HCT116 (cell line): Measurements from ENCODE around the gene MUTYH. TPM values are rescaled to one million over a fixed set of nuclear protein-coding genes. Genes with fewer than 3 reads are reported as not detected.

Experiments
- ATAC-seq: fragments of 200-7000 bp; cut with Tn5 transposase; 2 replicates; pipeline ENCODE4 v1.9.1; 2020; ENCODE audit warnings: mild to moderate bottlenecking, moderate library complexity
- BruUV-seq: library from RNA; stranded (reverse); fragments of 400-500 nt; replicated peaks from 2 replicates; lab custom pipeline; 2021; lab: Mats Ljungman, UMichigan
- CTCF ChIA-PET: fragments of 300-600 bp; sonication (Branson Sonifier 250); formaldehyde crosslinking; loops from one replicate; lab custom pipeline; 2021; ENCODE audit warnings: antibody characterized with exemption; lab: Charles Lee
- POLR2A ChIA-PET: fragments of 300-600, 350-600 bp; sonication (Branson Sonifier 250); formaldehyde crosslinking; loops from one replicate; lab custom pipeline; 2021; ENCODE audit warnings: antibody characterized with exemption; lab: Charles Lee
- RAD21 ChIA-PET, 2 experiments: fragments of 300-600 bp; sonication (Branson Sonifier 250); formaldehyde crosslinking; loops; one replicate each; lab custom pipeline; 2023; ENCODE audit warnings: low total read pairs in 2 of 2; ENCODE audit not compliant: uncharacterized antibody in 2 of 2, unreplicated experiment in 2 of 2, low non-redundant PET in 1 of 2; lab: Charles Lee
- DNase-seq: peaks from one replicate; pipeline ENCODE4 v3.0.0-alpha.2; 2010; ENCODE audit warnings: low read depth, low spot score
- H2AFZ ChIP-seq: fragments of 200-600 bp; shearing (Covaris generic), sonication (generic); 2 replicates; pipeline ENCODE4 v1.6.1; 2017; ENCODE audit warnings: low read depth, mixed run types, mixed read lengths, antibody characterized with exemption, low read length; ENCODE audit not compliant: poor library complexity, severe bottlenecking
- H3K27ac ChIP-seq: 2 replicates; pipeline ENCODE4 v1.5.1; 2012; ENCODE audit warnings: low read depth, low read length
- H3K27me3 ChIP-seq: fragments of 200-600 bp; sonication (generic); 2 replicates; pipeline ENCODE4 v1.6.1; 2016; ENCODE audit warnings: mixed run types, low read length, mixed read lengths; ENCODE audit not compliant: insufficient read depth
- H3K36me3 ChIP-seq, 2 experiments: fragments of 200-500 bp in 1 of 2; fragments of 200-600 bp in 1 of 2; sonication (Bioruptor generic) in 1 of 2; sonication (generic) in 1 of 2; 2 replicates each; pipeline versions ENCODE4 v1.5.1 to v1.6.1; 2014 to 2016; ENCODE audit warnings: low read length in 2 of 2, inconsistent platforms in 1 of 2, mixed read lengths in 1 of 2, mixed run types in 1 of 2; ENCODE audit not compliant: insufficient read depth in 2 of 2, control insufficient read depth in 1 of 2
- H3K4me1 ChIP-seq, 2 experiments: fragments of 200-600 bp in 1 of 2; sonication (generic) in 1 of 2; 2 replicates each; pipeline versions ENCODE4 v1.5.1 to v1.6.1; 2012 to 2017; ENCODE audit warnings: low read length in 2 of 2, inconsistent platforms in 1 of 2, mild to moderate bottlenecking in 1 of 2, mixed read lengths in 1 of 2, mixed run types in 1 of 2, moderate library complexity in 1 of 2; ENCODE audit not compliant: insufficient read depth in 2 of 2, control insufficient read depth in 1 of 2
- H3K4me2 ChIP-seq: fragments of 200-600 bp; sonication (generic); 2 replicates; pipeline ENCODE4 v1.6.1; 2017; ENCODE audit warnings: mixed run types, low read length, mixed read lengths
- H3K4me3 ChIP-seq, 2 experiments: fragments of 200-600 bp in 1 of 2; sonication (generic) in 1 of 2; replicated peaks in 1 of 2; 2 replicates each; pipeline ENCODE4 v1.5.1; 2011 to 2016; ENCODE audit warnings: low read length in 2 of 2, control low read depth in 1 of 2, low read depth in 1 of 2, mild to moderate bottlenecking in 1 of 2, mixed read lengths in 1 of 2, mixed run types in 1 of 2
- H3K79me2 ChIP-seq: fragments of 200-600 bp; sonication (generic); 2 replicates; pipeline ENCODE4 v1.6.1; 2017; ENCODE audit warnings: mild to moderate bottlenecking, mixed run types, low read length, moderate library complexity, mixed read lengths; ENCODE audit not compliant: insufficient read depth
- H3K9ac ChIP-seq: fragments of 200-600 bp; sonication (generic); 2 replicates; pipeline ENCODE4 v1.6.1; 2016; ENCODE audit warnings: low read length, mixed read lengths
- H3K9me2 ChIP-seq: fragments of 200-600 bp; sonication (generic), shearing (Covaris generic); 2 replicates; pipeline ENCODE4 v1.6.1; 2017; ENCODE audit warnings: mixed run types, mild to moderate bottlenecking, moderate library complexity; ENCODE audit not compliant: insufficient read depth
- H3K9me3 ChIP-seq, 2 experiments: fragments of 200-500 bp in 1 of 2; fragments of 200-600 bp in 1 of 2; sonication (Bioruptor generic) in 1 of 2; sonication (generic) in 1 of 2; 2 replicates each; pipeline ENCODE4 v1.6.1; 2014 to 2017; ENCODE audit warnings: low read length in 2 of 2, mixed read lengths in 2 of 2, inconsistent platforms in 1 of 2, low read depth in 1 of 2, mild to moderate bottlenecking in 1 of 2, mixed run types in 1 of 2, moderate library complexity in 1 of 2; ENCODE audit not compliant: control insufficient read depth in 1 of 2, insufficient read depth in 1 of 2
- H4K20me1 ChIP-seq: fragments of 200-600 bp; sonication (generic), shearing (Covaris generic); 2 replicates; pipeline ENCODE4 v1.6.1; 2017; ENCODE audit warnings: mixed run types, mild to moderate bottlenecking, moderate library complexity; ENCODE audit not compliant: insufficient read depth
- CEBPB ChIP-seq: IDR thresholded peaks from 2 replicates; pipeline ENCODE4 v1.6.1; 2012; ENCODE audit warnings: low read depth
- EZH2 ChIP-seq: fragments of 200-600 bp; sonication (generic); IDR thresholded peaks from 2 replicates; pipeline ENCODE4 v1.6.1; 2017; ENCODE audit warnings: antibody characterized with exemption, mixed run types
- EZH2phosphoT487 ChIP-seq: fragments of 200-600 bp; IDR thresholded peaks from 2 replicates; pipeline ENCODE4 v1.6.1; 2018; ENCODE audit warnings: antibody characterized with exemption, borderline replicate concordance
- FOSL1 ChIP-seq: IDR thresholded peaks from 2 replicates; pipeline ENCODE4 v1.6.1; 2012; ENCODE audit warnings: low read depth
- JUND ChIP-seq: IDR thresholded peaks from 2 replicates; pipeline ENCODE4 v1.6.1; 2012
- POLR2A ChIP-seq: IDR thresholded peaks from 2 replicates; pipeline ENCODE4 v1.7.0; 2011; ENCODE audit warnings: borderline replicate concordance; ENCODE audit not compliant: insufficient read depth, insufficient read length; ENCODE audit errors: extremely low read depth
- POLR2AphosphoS5 ChIP-seq: IDR thresholded peaks from 2 replicates; pipeline ENCODE4 v1.6.1; 2011; ENCODE audit warnings: mild to moderate bottlenecking, low read depth, low read length, moderate library complexity
- RAD21 ChIP-seq: IDR thresholded peaks from 2 replicates; pipeline ENCODE4 v1.6.1; 2012; ENCODE audit warnings: low read depth, mild to moderate bottlenecking
- REST ChIP-seq: IDR thresholded peaks from 2 replicates; pipeline ENCODE4 v1.6.1; 2012; ENCODE audit warnings: low read depth
- SIN3A ChIP-seq: IDR thresholded peaks from 2 replicates; pipeline ENCODE4 v1.6.1; 2012; ENCODE audit warnings: low read depth
- TCF7L2 ChIP-seq: IDR thresholded peaks from 2 replicates; pipeline ENCODE4 v1.7.0; 2011; ENCODE audit warnings: borderline replicate concordance, inconsistent platforms; ENCODE audit not compliant: insufficient read depth, insufficient read length; ENCODE audit errors: extremely low read depth
- ZFX ChIP-seq: fragments of 450-650 bp; IDR thresholded peaks from 2 replicates; pipeline ENCODE4 v1.6.1; 2017
- intact Hi-C: fragments of 100-400 bp; cut with micrococcal nuclease; formaldehyde crosslinking; loops from 2 replicates; pipeline ENCODE4 v1.10.0; 2022
- total RNA-seq: library from RNA; stranded (reverse); gene quantifications from one replicate; pipeline ENCODE4 v1.2.1, GENCODE V29; 2021; ENCODE audit not compliant: unreplicated experiment

Gene MUTYH
- total RNA-seq, 1 experiment from 2014 or later: 44.8 TPM

GRCh38 chr1:45344499-45344898 is 4.3 kb upstream of the MUTYH start:
- ChIA-PET POLR2A (no interaction called here), RAD21 (no interaction called here), CTCF (no interaction called here)
- Histone ChIP-seq H3K4me1 (peaks cover 22 to 42% of the 10 kb centered on the region in 2 experiments), H2AFZ (no peak overlapping the region), H3K27ac (no peak overlapping the region), H3K79me2 (peaks cover 34% of the 10 kb centered on the region), H3K36me3 (peaks cover 15 to 35% of the 10 kb centered on the region in 2 experiments; a peak in 2 of 4 replicates), H3K4me3 (no peak overlapping the region), H3K9me3 (no peaks in the 10 kb centered on the region), H3K4me2 (no peak overlapping the region), H3K9ac (no peak overlapping the region), H4K20me1 (no peaks in the 10 kb centered on the region), H3K9me2 (no peaks in the 10 kb centered on the region), H3K27me3 (no peaks in the 10 kb centered on the region)
- intact Hi-C loops: loop anchor here (5.0 kb wide), 2 partner anchors 228 to 332 kb away; partner anchors contain the start of genes HECTD3 and UROD
- DNase-seq (no peak), ATAC-seq (no peak)
- BruUV-seq: no TSS peak
- TF ChIP-seq SIN3A (no peak), EZH2 (no peak), POLR2A (no peak), TCF7L2 (no peak), FOSL1 (no peak), RAD21 (no peak), EZH2phosphoT487 (no peak), REST (no peak), JUND (no peak), POLR2AphosphoS5 (no peak; the same call in 1 of the 2 replicates), ZFX (no peak), CEBPB (no peak)
